Myocyte (in vitro differentiated cells): ENCODE measurements around the gene KCNK3. TPM values are rescaled to one million over a fixed set of nuclear protein-coding genes. Genes with fewer than 3 reads are reported as not detected.
"Not testable (repeated sequence)": the region's sequence is repeated elsewhere in the genome, so short reads cannot be mapped to it uniquely, and the experiment has no call there.

Source experiments
- DNase-seq: peaks from one replicate; pipeline ENCODE4 v3.0.0-alpha.2; 2012; ENCODE audit warnings: low read depth
- total RNA-seq: library from RNA; depleted of rRNA; stranded (reverse); fragments of >200 nt; gene quantifications from 2 replicates; pipeline ENCODE4 v1.2.3, GENCODE V29; 2014

KCNK3 gene
- total RNA-seq, 1 donor from 2014 or later: 1.1 TPM

GRCh38 chr2:26754972-26755670 is 62.6 kb downstream of the KCNK3 start:
- no peak for DNase-seq

GRCh38 chr2:26756337-26756736 is 63.8 kb downstream of the KCNK3 start:
- no peak for DNase-seq

GRCh38 chr2:26757873-26758789 is 65.6 kb downstream of the KCNK3 start:
- DNase-seq: peak; percentile 83

- DNase-seq: no peak
Measured at GRCh38 chr2:26758790-26759321, 66.3 kb downstream of the KCNK3 start.

GRCh38 chr2:26759845-26760244 is 67.3 kb downstream of the KCNK3 start:
- DNase-seq: no peak

- DNase-seq: not testable (repeated sequence)
Measured at GRCh38 chr2:26760991-26761390, 68.5 kb downstream of the KCNK3 start.

- DNase-seq: no peak
Measured at GRCh38 chr2:26763019-26763418, 70.5 kb downstream of the KCNK3 start.

GRCh38 chr2:26764078-26764887 is 71.8 kb downstream of the KCNK3 start, which contains the start of gene SLC35F6:
TSS of gene SLC35F6 (plus strand) at chr2:26764284. CDS start at chr2:26764350, 66 bp downstream.
- peak; percentile 85 for DNase-seq

- peak; percentile 39 for DNase-seq
Measured at GRCh38 chr2:26764906-26765305, 72.4 kb downstream of the KCNK3 start.

- no peak for DNase-seq
Measured at GRCh38 chr2:26765475-26766200, 73.1 kb downstream of the KCNK3 start.

- no peak for DNase-seq
Measured at GRCh38 chr2:26767129-26767528, 74.6 kb downstream of the KCNK3 start.

- DNase-seq: no peak
Measured at GRCh38 chr2:26767894-26768487, 75.5 kb downstream of the KCNK3 start.

- no peak for DNase-seq
Measured at GRCh38 chr2:26768759-26769088, 76.2 kb downstream of the KCNK3 start.

- DNase-seq: no peak
Measured at GRCh38 chr2:26769089-26769761, 76.7 kb downstream of the KCNK3 start.

- peak; percentile 84 for DNase-seq
Measured at GRCh38 chr2:26770986-26771586, 78.6 kb downstream of the KCNK3 start.

GRCh38 chr2:26772064-26773001 is 79.8 kb downstream of the KCNK3 start:
- DNase-seq: peak; percentile 96

- DNase-seq: no peak
Measured at GRCh38 chr2:26776195-26776800, 83.8 kb downstream of the KCNK3 start.

GRCh38 chr2:26778098-26778497 is 85.6 kb downstream of the KCNK3 start:
- DNase-seq: no peak
